ENCODE results near the gene RBP3. TPM values are rescaled to one million over a fixed set of nuclear protein-coding genes. Genes with fewer than 3 reads are reported as not detected.

RBP3 gene
- total and polyA plus RNA-seq, 10 donors: not detected

- no peak for DNase-seq
- H3K27ac ChIP-seq: no peak overlapping the region
- peaks cover 0 to 17% (median 0%) of the 10 kb centered on the region in 7 donors for H3K27me3 ChIP-seq (replicated peaks in 1 of 7)
- H3K36me3 ChIP-seq: no peaks in the 10 kb centered on the region
- 56 to 82% (median 72%) methylated on average over 1 of the region's 1 CpG for WGBS, 5 donors
- intact Hi-C loops (cut with DNase I; ENCODE audit: low total_unique reads): no loop called here
- H3K4me3 ChIP-seq: no peak overlapping the region
- TF ChIP-seq POLR2AphosphoS5 (IDR thresholded peaks at IDR 0.05): no peak
- TF ChIP-seq CTCF (IDR thresholded peaks at IDR 0.05 in 8 of 11, conservative IDR thresholded peaks at IDR 0.05 in 3 of 11): no peak
- no peak for TF ChIP-seq POLR2A (IDR thresholded peaks at IDR 0.05)
- H3K9me3 ChIP-seq: no peaks in the 10 kb centered on the region
- no peaks in the 10 kb centered on the region for H3K4me1 ChIP-seq
These were observed 25.1 kb upstream of the RBP3 start for GRCh38 chr10:47323087-47323486.

GRCh38 chr10:47323636-47324296, 24.4 kb upstream of the RBP3 start:
- Histone ChIP-seq H3K4me3 (no peak overlapping the region), H3K27ac (no peak overlapping the region), H3K9me3 (no peaks in the 10 kb centered on the region), H3K4me1 (no peaks in the 10 kb centered on the region), H3K27me3 (replicated peaks in 1 of 7) (peaks cover 0 to 17% (median 0%) of the 10 kb centered on the region in 7 donors), H3K36me3 (no peaks in the 10 kb centered on the region)
- no peak for TF ChIP-seq CTCF (IDR thresholded peaks at IDR 0.05 in 8 of 11, conservative IDR thresholded peaks at IDR 0.05 in 3 of 11)
- no peak for DNase-seq
- WGBS, 5 donors: 60 to 73% (median 62%) methylated on average over 4 to 5 of the region's 5 CpGs
- intact Hi-C loops (cut with DNase I; ENCODE audit: low total_unique reads): no loop called here

GRCh38 chr10:47325303-47326291, 22.6 kb upstream of the RBP3 start:
- no peak overlapping the region for H3K27ac ChIP-seq
- peaks cover 0 to 17% (median 0%) of the 10 kb centered on the region in 7 donors for H3K27me3 ChIP-seq (replicated peaks in 1 of 7)
- 92 to 95% (median 93%) methylated on average over 30 of the region's 30 CpGs for WGBS, 5 donors
- H3K36me3 ChIP-seq: no peaks in the 10 kb centered on the region
- no peak for DNase-seq
- H3K9me3 ChIP-seq: no peaks in the 10 kb centered on the region
- H3K4me1 ChIP-seq: no peaks in the 10 kb centered on the region
- TF ChIP-seq CTCF (IDR thresholded peaks at IDR 0.05 in 8 of 11, conservative IDR thresholded peaks at IDR 0.05 in 3 of 11): no peak
- intact Hi-C loops (cut with DNase I; ENCODE audit: low total_unique reads): no loop called here
- no peak overlapping the region for H3K4me3 ChIP-seq

GRCh38 chr10:47326306-47326926, 21.7 kb upstream of the RBP3 start:
- intact Hi-C loops (cut with DNase I; ENCODE audit: low total_unique reads): no loop called here
- Histone ChIP-seq H3K36me3 (no peaks in the 10 kb centered on the region), H3K27me3 (replicated peaks in 1 of 7) (peaks cover 0 to 17% (median 0%) of the 10 kb centered on the region in 7 donors), H3K27ac (no peak overlapping the region), H3K4me3 (no peak overlapping the region), H3K4me1 (no peaks in the 10 kb centered on the region), H3K9me3 (no peaks in the 10 kb centered on the region)
- DNase-seq: no peak
- WGBS, 5 donors: 76 to 97% (median 80%) methylated on average over 3 to 5 of the region's 5 CpGs
- no peak for TF ChIP-seq CTCF (IDR thresholded peaks at IDR 0.05 in 8 of 11, conservative IDR thresholded peaks at IDR 0.05 in 3 of 11)
